Epithelial cell of proximal tubule (primary cell): ENCODE results near the gene HSD11B2. TPM values are rescaled to one million over a fixed set of nuclear protein-coding genes. Genes with fewer than 3 reads are reported as not detected.

Experiments
- DNase-seq: peaks from one replicate; pipeline ENCODE4 v3.0.0-alpha.2; 2011; ENCODE audit warnings: low read depth
- H3K4me3 ChIP-seq: 2 replicates; pipeline ENCODE4 v1.5.1; 2011; ENCODE audit warnings: low read depth, mild to moderate bottlenecking, low read length
- total RNA-seq: library from RNA; depleted of rRNA; stranded (reverse); fragments of >200 nt; gene quantifications from 2 replicates; pipeline ENCODE4 v1.2.3, GENCODE V29; 2015
- TF ChIP-seq, protein P1 (sequence below): conservative IDR thresholded peaks from 2 replicates; pipeline ENCODE4 v1.5.1; 2012; ENCODE audit warnings: low read depth, mild to moderate bottlenecking, low read length

The HSD11B2 gene
- total RNA-seq, 1 donor from 2014 or later: 2.2 TPM

- no peak for DNase-seq
- TF ChIP-seq, protein P1, sequence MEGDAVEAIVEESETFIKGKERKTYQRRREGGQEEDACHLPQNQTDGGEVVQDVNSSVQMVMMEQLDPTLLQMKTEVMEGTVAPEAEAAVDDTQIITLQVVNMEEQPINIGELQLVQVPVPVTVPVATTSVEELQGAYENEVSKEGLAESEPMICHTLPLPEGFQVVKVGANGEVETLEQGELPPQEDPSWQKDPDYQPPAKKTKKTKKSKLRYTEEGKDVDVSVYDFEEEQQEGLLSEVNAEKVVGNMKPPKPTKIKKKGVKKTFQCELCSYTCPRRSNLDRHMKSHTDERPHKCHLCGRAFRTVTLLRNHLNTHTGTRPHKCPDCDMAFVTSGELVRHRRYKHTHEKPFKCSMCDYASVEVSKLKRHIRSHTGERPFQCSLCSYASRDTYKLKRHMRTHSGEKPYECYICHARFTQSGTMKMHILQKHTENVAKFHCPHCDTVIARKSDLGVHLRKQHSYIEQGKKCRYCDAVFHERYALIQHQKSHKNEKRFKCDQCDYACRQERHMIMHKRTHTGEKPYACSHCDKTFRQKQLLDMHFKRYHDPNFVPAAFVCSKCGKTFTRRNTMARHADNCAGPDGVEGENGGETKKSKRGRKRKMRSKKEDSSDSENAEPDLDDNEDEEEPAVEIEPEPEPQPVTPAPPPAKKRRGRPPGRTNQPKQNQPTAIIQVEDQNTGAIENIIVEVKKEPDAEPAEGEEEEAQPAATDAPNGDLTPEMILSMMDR: no peak
- H3K4me3 ChIP-seq: no peak overlapping the region
Observed at GRCh38 chr16:67429053-67429798, 1.7 kb upstream of the HSD11B2 start.

GRCh38 chr16:67429799-67430503, 970 bp upstream of the HSD11B2 start:
- DNase-seq: no peak
- H3K4me3 ChIP-seq: peak overlapping the region; percentile 46
- TF ChIP-seq, protein P1: no peak

DNA sequence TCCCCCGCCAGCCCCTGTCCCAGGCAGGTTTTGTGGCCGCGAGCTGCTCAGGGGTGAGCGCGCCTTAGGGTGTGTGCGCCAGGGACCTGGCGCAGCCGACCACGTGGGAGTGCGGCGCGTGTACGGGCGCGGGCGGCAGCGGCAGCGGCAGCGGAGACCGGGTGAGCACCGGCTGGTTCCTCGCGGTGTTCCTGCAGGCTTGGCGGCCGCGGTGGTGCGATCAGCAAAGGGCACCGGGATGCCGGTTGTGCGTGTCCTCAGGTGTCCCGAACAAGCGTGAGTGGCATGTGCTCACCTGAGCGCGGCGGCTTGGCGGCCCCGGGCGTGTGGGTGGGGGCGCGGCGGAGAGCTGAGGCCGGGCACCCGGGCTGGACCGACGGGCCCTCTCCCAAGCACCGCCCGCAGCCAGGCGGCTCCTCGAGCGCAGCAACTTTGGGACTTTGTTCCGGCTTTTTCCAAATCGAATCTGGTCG, 381 bp upstream of the HSD11B2 start:
- TF ChIP-seq, protein P1: no peak
- H3K4me3 ChIP-seq: peak overlapping the region; percentile 46
- no peak for DNase-seq

- TF ChIP-seq, protein P1: no peak
- H3K4me3 ChIP-seq: peak overlapping the region; percentile 42
- no peak for DNase-seq
Observed at GRCh38 chr16:67431775-67432505, 1.0 kb downstream of the HSD11B2 start.

DNA sequence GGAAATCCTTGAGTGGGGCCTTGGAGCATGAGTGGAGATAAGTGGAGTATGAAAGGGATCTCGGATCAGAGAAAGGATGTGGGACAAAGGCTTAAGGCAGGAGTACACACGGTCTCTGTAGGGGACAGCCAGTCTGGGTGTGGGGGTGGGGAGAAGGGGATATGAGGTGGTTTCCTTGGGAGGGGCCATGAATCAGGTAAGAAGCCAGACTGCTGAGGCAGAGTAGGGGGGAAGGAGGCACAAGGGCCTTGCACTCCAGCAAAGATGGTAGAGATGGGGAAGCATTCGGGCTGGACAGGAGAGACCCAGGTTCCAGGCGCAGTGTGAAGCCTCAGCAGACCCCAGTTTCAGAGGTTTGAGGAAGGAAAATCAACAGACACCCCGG, 1.6 kb downstream of the HSD11B2 start:
- TF ChIP-seq, protein P1: no peak
- no peak for DNase-seq
- H3K4me3 ChIP-seq: no peak overlapping the region

DNA sequence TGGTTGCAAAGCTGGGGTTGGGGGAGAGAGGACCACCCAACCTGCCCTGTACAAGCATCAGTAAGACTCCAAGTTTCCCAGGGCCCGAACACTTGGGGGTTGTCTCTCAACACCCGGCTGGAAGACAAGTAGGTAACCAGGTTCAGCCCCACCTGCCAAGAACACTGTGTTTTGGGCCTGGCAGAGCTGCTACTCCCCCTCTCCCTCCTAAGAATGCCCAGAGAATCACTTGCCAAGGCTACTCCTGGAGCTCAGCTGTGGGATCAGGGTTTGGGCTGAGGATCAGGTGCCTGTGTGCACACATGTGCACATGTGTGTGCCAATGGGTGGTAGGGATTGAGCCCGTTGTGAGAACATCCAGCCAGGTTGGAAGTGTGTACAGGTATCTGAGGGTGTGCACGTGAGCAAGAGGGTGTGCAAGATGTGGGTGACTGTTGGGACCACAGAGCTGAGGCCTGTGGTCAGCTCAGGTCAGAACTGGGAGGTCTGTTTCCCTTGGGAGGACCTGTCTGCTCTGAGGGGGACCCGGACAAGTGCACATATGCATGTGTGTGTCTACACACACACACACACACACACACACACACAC, 2.3 kb downstream of the HSD11B2 start:
- no peak for DNase-seq
- H3K4me3 ChIP-seq: no peak overlapping the region
- TF ChIP-seq, protein P1: no peak
